ENCODE measurements around the gene CELF1. TPM values are rescaled to one million over a fixed set of nuclear protein-coding genes. Genes with fewer than 3 reads are reported as not detected.

Gene CELF1
- total and polyA plus RNA-seq, 2 of the 13 experiments (the other 11 are each of a cell fraction or from before 2014, with no cell fraction given) = 69.0 to 80.1 TPM

DNA sequence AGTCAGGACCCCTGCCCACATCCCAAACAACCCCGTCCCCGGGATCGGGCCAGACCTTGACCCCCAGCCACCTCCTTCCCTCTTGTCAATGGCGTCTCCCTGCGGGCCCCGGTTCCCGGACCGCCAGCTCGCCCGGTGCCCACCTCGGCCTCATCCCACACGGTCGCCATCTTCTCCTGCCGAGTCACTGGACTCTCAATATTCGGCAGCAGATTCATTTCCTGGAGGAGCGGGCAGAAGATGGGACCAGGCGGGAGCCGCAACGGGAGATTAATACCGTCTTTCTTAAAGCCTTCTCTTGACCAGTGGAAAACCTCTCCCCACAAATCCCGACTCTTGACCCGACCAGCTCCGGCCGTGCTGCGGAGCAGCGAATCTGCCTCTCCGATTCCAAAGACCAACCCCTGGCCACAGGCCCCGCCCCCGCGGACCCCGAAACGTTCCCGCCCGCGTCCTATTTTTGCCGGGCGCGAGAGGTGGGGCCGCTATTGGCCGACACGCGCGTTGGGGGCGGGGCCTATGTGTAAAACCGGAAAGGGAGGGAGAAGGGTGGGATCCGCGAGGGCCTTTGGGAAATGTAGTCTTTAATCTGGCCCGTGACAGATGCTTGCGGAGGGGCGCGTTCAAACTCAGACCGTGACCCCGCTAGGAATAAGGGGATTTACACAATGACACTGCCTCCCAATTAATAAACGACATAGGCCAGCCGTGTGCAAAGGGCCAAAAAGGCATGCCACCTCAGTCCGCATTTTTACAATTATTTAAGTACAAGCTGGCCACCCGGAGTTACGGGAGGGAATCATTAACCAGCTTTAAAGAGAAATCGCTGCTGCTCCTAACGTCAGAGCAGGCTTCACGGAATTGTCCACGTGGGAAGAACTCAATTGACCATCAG lies 126.6 kb downstream of the CELF1 start, which contains the start of gene PSMC3 (continued):
- TF ChIP-seq, protein P1, sequence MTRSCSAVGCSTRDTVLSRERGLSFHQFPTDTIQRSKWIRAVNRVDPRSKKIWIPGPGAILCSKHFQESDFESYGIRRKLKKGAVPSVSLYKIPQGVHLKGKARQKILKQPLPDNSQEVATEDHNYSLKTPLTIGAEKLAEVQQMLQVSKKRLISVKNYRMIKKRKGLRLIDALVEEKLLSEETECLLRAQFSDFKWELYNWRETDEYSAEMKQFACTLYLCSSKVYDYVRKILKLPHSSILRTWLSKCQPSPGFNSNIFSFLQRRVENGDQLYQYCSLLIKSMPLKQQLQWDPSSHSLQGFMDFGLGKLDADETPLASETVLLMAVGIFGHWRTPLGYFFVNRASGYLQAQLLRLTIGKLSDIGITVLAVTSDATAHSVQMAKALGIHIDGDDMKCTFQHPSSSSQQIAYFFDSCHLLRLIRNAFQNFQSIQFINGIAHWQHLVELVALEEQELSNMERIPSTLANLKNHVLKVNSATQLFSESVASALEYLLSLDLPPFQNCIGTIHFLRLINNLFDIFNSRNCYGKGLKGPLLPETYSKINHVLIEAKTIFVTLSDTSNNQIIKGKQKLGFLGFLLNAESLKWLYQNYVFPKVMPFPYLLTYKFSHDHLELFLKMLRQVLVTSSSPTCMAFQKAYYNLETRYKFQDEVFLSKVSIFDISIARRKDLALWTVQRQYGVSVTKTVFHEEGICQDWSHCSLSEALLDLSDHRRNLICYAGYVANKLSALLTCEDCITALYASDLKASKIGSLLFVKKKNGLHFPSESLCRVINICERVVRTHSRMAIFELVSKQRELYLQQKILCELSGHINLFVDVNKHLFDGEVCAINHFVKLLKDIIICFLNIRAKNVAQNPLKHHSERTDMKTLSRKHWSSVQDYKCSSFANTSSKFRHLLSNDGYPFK (CRISPR knock-in tag; IDR thresholded peaks at IDR 0.05; ENCODE audit: borderline replicate concordance) = peak; percentile 77; the same call in 1 of the 2 replicates
- TF ChIP-seq, protein P2, sequence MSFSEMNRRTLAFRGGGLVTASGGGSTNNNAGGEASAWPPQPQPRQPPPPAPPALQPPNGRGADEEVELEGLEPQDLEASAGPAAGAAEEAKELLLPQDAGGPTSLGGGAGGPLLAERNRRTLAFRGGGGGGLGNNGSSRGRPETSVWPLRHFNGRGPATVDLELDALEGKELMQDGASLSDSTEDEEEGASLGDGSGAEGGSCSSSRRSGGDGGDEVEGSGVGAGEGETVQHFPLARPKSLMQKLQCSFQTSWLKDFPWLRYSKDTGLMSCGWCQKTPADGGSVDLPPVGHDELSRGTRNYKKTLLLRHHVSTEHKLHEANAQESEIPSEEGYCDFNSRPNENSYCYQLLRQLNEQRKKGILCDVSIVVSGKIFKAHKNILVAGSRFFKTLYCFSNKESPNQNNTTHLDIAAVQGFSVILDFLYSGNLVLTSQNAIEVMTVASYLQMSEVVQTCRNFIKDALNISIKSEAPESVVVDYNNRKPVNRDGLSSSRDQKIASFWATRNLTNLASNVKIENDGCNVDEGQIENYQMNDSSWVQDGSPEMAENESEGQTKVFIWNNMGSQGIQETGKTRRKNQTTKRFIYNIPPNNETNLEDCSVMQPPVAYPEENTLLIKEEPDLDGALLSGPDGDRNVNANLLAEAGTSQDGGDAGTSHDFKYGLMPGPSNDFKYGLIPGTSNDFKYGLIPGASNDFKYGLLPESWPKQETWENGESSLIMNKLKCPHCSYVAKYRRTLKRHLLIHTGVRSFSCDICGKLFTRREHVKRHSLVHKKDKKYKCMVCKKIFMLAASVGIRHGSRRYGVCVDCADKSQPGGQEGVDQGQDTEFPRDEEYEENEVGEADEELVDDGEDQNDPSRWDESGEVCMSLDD (CRISPR knock-in tag; IDR thresholded peaks at IDR 0.05; ENCODE audit: borderline replicate concordance) = no peak
- peak; percentile 62; the same call in 1 of the 2 replicates for TF ChIP-seq NCOR1 (IDR thresholded peaks at IDR 0.05; ENCODE audit: borderline replicate concordance, low read length)
- no peak for TF ChIP-seq NFIC (IDR thresholded peaks at IDR 0.05; ENCODE audit: low read length)
- no peak for TF ChIP-seq ZNF496 (CRISPR knock-in tag; IDR thresholded peaks at IDR 0.05; ENCODE audit: insufficient replicate concordance)
- peak; percentile 47; the same call in 1 of the 2 replicates for TF ChIP-seq ZNF350 (CRISPR knock-in tag; IDR thresholded peaks at IDR 0.05; ENCODE audit: borderline replicate concordance, low read depth)
- no peak for TF ChIP-seq ZNF883 (CRISPR knock-in tag; IDR thresholded peaks at IDR 0.05; ENCODE audit: not compliant biosample characterization)
- TF ChIP-seq KMT2B (CRISPR knock-in tag; IDR thresholded peaks at IDR 0.05) = peak; percentile 62; the same call in 1 of the 2 replicates
- no peak for TF ChIP-seq ZNF12 (CRISPR knock-in tag; IDR thresholded peaks at IDR 0.05)
- TF ChIP-seq ZNF34 (CRISPR knock-in tag; IDR thresholded peaks at IDR 0.05; ENCODE audit: borderline replicate concordance) = peak; percentile 69; the same call in 1 of the 2 replicates
- no peak for TF ChIP-seq ZNF431 (CRISPR knock-in tag; IDR thresholded peaks at IDR 0.05; ENCODE audit: borderline replicate concordance, low read depth)
- TF ChIP-seq, protein P3, sequence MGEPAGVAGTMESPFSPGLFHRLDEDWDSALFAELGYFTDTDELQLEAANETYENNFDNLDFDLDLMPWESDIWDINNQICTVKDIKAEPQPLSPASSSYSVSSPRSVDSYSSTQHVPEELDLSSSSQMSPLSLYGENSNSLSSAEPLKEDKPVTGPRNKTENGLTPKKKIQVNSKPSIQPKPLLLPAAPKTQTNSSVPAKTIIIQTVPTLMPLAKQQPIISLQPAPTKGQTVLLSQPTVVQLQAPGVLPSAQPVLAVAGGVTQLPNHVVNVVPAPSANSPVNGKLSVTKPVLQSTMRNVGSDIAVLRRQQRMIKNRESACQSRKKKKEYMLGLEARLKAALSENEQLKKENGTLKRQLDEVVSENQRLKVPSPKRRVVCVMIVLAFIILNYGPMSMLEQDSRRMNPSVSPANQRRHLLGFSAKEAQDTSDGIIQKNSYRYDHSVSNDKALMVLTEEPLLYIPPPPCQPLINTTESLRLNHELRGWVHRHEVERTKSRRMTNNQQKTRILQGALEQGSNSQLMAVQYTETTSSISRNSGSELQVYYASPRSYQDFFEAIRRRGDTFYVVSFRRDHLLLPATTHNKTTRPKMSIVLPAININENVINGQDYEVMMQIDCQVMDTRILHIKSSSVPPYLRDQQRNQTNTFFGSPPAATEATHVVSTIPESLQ (CRISPR knock-in tag; conservative IDR thresholded peaks at IDR 0.05) = no peak
